H1 (cell line): ENCODE measurements around the gene KTN1. TPM values are rescaled to one million over a fixed set of nuclear protein-coding genes. Genes with fewer than 3 reads are reported as not detected.

Source experiments
- CTCF ChIA-PET: fragments of 300-600 bp; sonication (Branson Sonifier 250); formaldehyde crosslinking; loops from one replicate; lab custom pipeline; 2021; ENCODE audit not compliant: partially characterized antibody; lab: Charles Lee
- POLR2A ChIA-PET: fragments of 300-600 bp; sonication (Branson Sonifier 250); formaldehyde crosslinking; loops from one replicate; lab custom pipeline; 2021; ENCODE audit warnings: inconsistent platforms; ENCODE audit not compliant: partially characterized antibody; lab: Charles Lee
- DNase-seq, 2 experiments: peaks; one replicate each; pipeline versions ENCODE4 v3.0.0 to v3.0.0-alpha.2; 2010 to 2022; ENCODE audit warnings: low spot score in 2 of 2, low read depth in 1 of 2, mixed read lengths in 1 of 2
- FAIRE-seq: peaks from 2 replicates; lab custom pipeline; 2011; peaks lifted over from hg19 to GRCh38; lab: Jason Lieb, UNC
- H2AFZ ChIP-seq: 2 replicates; pipeline ENCODE4 v1.8.1; 2012; ENCODE audit warnings: low read length, inconsistent platforms
- H2AK5ac ChIP-seq: 2 replicates; pipeline ENCODE4 v1.6.1; 2013; ENCODE audit warnings: low read depth, low read length
- H2BK120ac ChIP-seq: replicated peaks from 2 replicates; pipeline ENCODE3; 2013; ENCODE audit warnings: low read depth, low read length, inconsistent platforms
- H2BK12ac ChIP-seq: 2 replicates; pipeline ENCODE4 v1.6.1; 2013; ENCODE audit warnings: low read depth, low read length
- H2BK15ac ChIP-seq: 2 replicates; pipeline ENCODE4 v1.6.1; 2013; ENCODE audit warnings: low read length
- H2BK20ac ChIP-seq: 2 replicates; pipeline ENCODE4 v1.6.1; 2013; ENCODE audit warnings: low read length
- H2BK5ac ChIP-seq: 2 replicates; pipeline ENCODE4 v1.6.1; 2013; ENCODE audit warnings: low read depth, low read length
- H3K14ac ChIP-seq: 2 replicates; pipeline ENCODE4 v1.6.1; 2013; ENCODE audit warnings: inconsistent platforms; ENCODE audit not compliant: insufficient read length
- H3K18ac ChIP-seq: 2 replicates; pipeline ENCODE4 v1.6.1; 2013; ENCODE audit warnings: low read length; ENCODE audit errors: extremely low read depth
- H3K23ac ChIP-seq: 2 replicates; pipeline ENCODE4 v1.6.1; 2013; ENCODE audit warnings: inconsistent platforms; ENCODE audit not compliant: insufficient read length
- H3K23me2 ChIP-seq: 2 replicates; pipeline ENCODE4 v1.6.1; 2013; ENCODE audit warnings: low read depth, low read length
- H3K27ac ChIP-seq: 2 replicates; pipeline ENCODE4 v1.6.1; 2011; ENCODE audit warnings: low read depth, low read length, inconsistent platforms
- H3K27me3 ChIP-seq, 4 experiments: replicated peaks in 1 of 4; 1 replicate in 1 of 4; 2 replicates in 3 of 4; pipeline versions ENCODE4 v1.6.1 to v1.8.1; 2011 to 2013; ENCODE audit warnings: low read length in 3 of 4, mild to moderate bottlenecking in 3 of 4, inconsistent platforms in 2 of 4, mixed read lengths in 2 of 4, moderate library complexity in 1 of 4; ENCODE audit not compliant: control insufficient read depth in 3 of 4, insufficient read depth in 3 of 4; ENCODE audit errors: extremely low read depth in 1 of 4
- H3K36me3 ChIP-seq, 4 experiments: 2 replicates each; pipeline versions ENCODE4 v1.6.1 to v1.8.1; 2011 to 2013; ENCODE audit warnings: mild to moderate bottlenecking in 4 of 4, low read length in 3 of 4, moderate library complexity in 2 of 4, control low read depth in 1 of 4, inconsistent platforms in 1 of 4; ENCODE audit not compliant: insufficient read depth in 4 of 4, control insufficient read depth in 2 of 4
- H3K4ac ChIP-seq: replicated peaks from 2 replicates; pipeline ENCODE3; 2013; ENCODE audit warnings: low read length, low read depth, mixed read lengths, inconsistent platforms; ENCODE audit not compliant: insufficient read length
- H3K4me1 ChIP-seq, 4 experiments: replicated peaks in 1 of 4; 1 replicate in 1 of 4; 2 replicates in 3 of 4; pipeline versions ENCODE4 v1.6.1 to v1.8.1; 2011 to 2013; ENCODE audit warnings: low read length in 3 of 4, inconsistent platforms in 2 of 4, mixed read lengths in 1 of 4; ENCODE audit not compliant: insufficient read depth in 4 of 4, control insufficient read depth in 3 of 4
- H3K4me2 ChIP-seq, 2 experiments: 2 replicates each; pipeline versions ENCODE4 v1.6.1 to v1.8.1; 2011 to 2013; ENCODE audit warnings: low read depth in 2 of 2, low read length in 2 of 2, control low read depth in 1 of 2, inconsistent platforms in 1 of 2, mild to moderate bottlenecking in 1 of 2; ENCODE audit not compliant: insufficient read depth in 1 of 2
- H3K4me3 ChIP-seq, 4 experiments: fragments of 200-600, 300-600 bp in 1 of 4; sonication (generic), shearing (Covaris generic), sonication (Bioruptor Twin) in 1 of 4; 2 replicates each; pipeline versions ENCODE4 v1.5.1 to v1.8.1; 2011 to 2016; ENCODE audit warnings: low read length in 4 of 4, low read depth in 3 of 4, control low read depth in 2 of 4, inconsistent platforms in 2 of 4, mild to moderate bottlenecking in 2 of 4, mixed read lengths in 1 of 4, moderate library complexity in 1 of 4; ENCODE audit not compliant: insufficient read depth in 2 of 4; ENCODE audit errors: extremely low read depth in 1 of 4
- H3K56ac ChIP-seq: replicated peaks from 2 replicates; pipeline ENCODE3; 2013; ENCODE audit warnings: low read depth, mild to moderate bottlenecking, mixed read lengths, low read length, inconsistent platforms; ENCODE audit not compliant: insufficient read length
- H3K79me1 ChIP-seq: 2 replicates; pipeline ENCODE4 v1.6.1; 2013; ENCODE audit warnings: low read depth, low read length, control low read depth
- H3K79me2 ChIP-seq, 2 experiments: 2 replicates each; pipeline versions ENCODE4 v1.6.1 to v1.8.1; 2012 to 2013; ENCODE audit warnings: low read length in 2 of 2, mild to moderate bottlenecking in 2 of 2, inconsistent platforms in 1 of 2; ENCODE audit not compliant: insufficient read depth in 2 of 2, control insufficient read depth in 1 of 2
- H3K9ac ChIP-seq, 4 experiments: replicated peaks in 1 of 4; 1 replicate in 1 of 4; 2 replicates in 3 of 4; pipeline versions ENCODE4 v1.6.1 to v1.8.1; 2011 to 2013; ENCODE audit warnings: low read depth in 3 of 4, low read length in 3 of 4, control low read depth in 2 of 4, mild to moderate bottlenecking in 2 of 4, moderate library complexity in 2 of 4, inconsistent platforms in 1 of 4; ENCODE audit errors: extremely low read depth in 1 of 4
- H3K9me3 ChIP-seq, 2 experiments: 2 replicates each; pipeline versions ENCODE4 v1.6.1 to v1.8.1; 2012 to 2013; ENCODE audit warnings: mild to moderate bottlenecking in 2 of 2, moderate library complexity in 2 of 2, control low read depth in 1 of 2, inconsistent platforms in 1 of 2, low read depth in 1 of 2, low read length in 1 of 2, mixed read lengths in 1 of 2; ENCODE audit not compliant: insufficient read depth in 2 of 2
- H4K20me1 ChIP-seq, 2 experiments: replicated peaks in 1 of 2; 2 replicates each; pipeline versions ENCODE3 to v1.8.1; 2011 to 2013; ENCODE audit warnings: inconsistent platforms in 2 of 2, low read length in 2 of 2, mild to moderate bottlenecking in 1 of 2; ENCODE audit not compliant: insufficient read depth in 2 of 2, control insufficient read depth in 1 of 2
- H4K5ac ChIP-seq: 2 replicates; pipeline ENCODE4 v1.6.1; 2013; ENCODE audit warnings: low read length, low read depth, mixed read lengths, inconsistent platforms; ENCODE audit not compliant: insufficient read length
- H4K8ac ChIP-seq: 2 replicates; pipeline ENCODE4 v1.8.0; 2013; ENCODE audit warnings: mild to moderate bottlenecking, moderate library complexity, low read length, inconsistent platforms; ENCODE audit not compliant: insufficient read depth; ENCODE audit errors: extremely low read depth
- H4K91ac ChIP-seq: replicated peaks from 2 replicates; pipeline ENCODE3; 2013; ENCODE audit warnings: low read length, mixed read lengths, inconsistent platforms; ENCODE audit not compliant: insufficient read length
- ATF3 ChIP-seq: IDR thresholded peaks from 2 replicates; pipeline ENCODE4 v1.6.1; 2011; ENCODE audit warnings: low read depth, mild to moderate bottlenecking, low read length; ENCODE audit not compliant: insufficient read depth
- BCL11A ChIP-seq, 2 experiments: IDR thresholded peaks; one replicate each; pipeline ENCODE4 v1.6.1; 2011; ENCODE audit warnings: low read depth in 2 of 2, low read length in 2 of 2, mild to moderate bottlenecking in 2 of 2
- CTBP2 ChIP-seq: IDR thresholded peaks from 2 replicates; pipeline ENCODE4 v1.7.0; 2011; ENCODE audit warnings: borderline replicate concordance, mild to moderate bottlenecking, moderate library complexity, mixed read lengths, low read length; ENCODE audit not compliant: insufficient read depth, insufficient read length
- GABPA ChIP-seq: IDR thresholded peaks from 2 replicates; pipeline ENCODE4 v1.6.1; 2011; ENCODE audit warnings: mild to moderate bottlenecking, low read length, moderate library complexity, borderline replicate concordance; ENCODE audit not compliant: insufficient read depth
- HDAC6 ChIP-seq: IDR thresholded peaks from one replicate; pipeline ENCODE4 v1.7.1; 2012; ENCODE audit warnings: low read depth, mild to moderate bottlenecking, inconsistent platforms, low read length, moderate library complexity
- MAX ChIP-seq: IDR thresholded peaks from 2 replicates; pipeline ENCODE4 v1.6.1; 2012; ENCODE audit warnings: inconsistent platforms
- NANOG ChIP-seq: IDR thresholded peaks from 2 replicates; pipeline ENCODE4 v1.6.1; 2011; ENCODE audit warnings: low read length, low read depth, mild to moderate bottlenecking, inconsistent platforms; ENCODE audit not compliant: insufficient read depth, poor library complexity, severe bottlenecking
- NRF1 ChIP-seq: IDR thresholded peaks from 2 replicates; pipeline ENCODE4 v1.6.1; 2011; ENCODE audit warnings: mild to moderate bottlenecking, low read depth, low read length, improper control_type of control experiment
- RBBP5 ChIP-seq: IDR thresholded peaks from 2 replicates; pipeline ENCODE4 v1.7.1; 2012; ENCODE audit warnings: low read depth, mild to moderate bottlenecking, inconsistent platforms, low read length, moderate library complexity, borderline replicate concordance
- RFX5 ChIP-seq: IDR thresholded peaks from 2 replicates; pipeline ENCODE4 v1.6.1; 2011; ENCODE audit warnings: low read depth, low read length, improper control_type of control experiment, borderline replicate concordance
- SIRT6 ChIP-seq: IDR thresholded peaks from one replicate; pipeline ENCODE4 v1.7.1; 2012; ENCODE audit warnings: low read length, inconsistent platforms
- SUZ12 ChIP-seq: fragments of 200-600 bp; sonication (generic); IDR thresholded peaks from 2 replicates; pipeline ENCODE4 v1.6.1; 2012; ENCODE audit warnings: mild to moderate bottlenecking, inconsistent platforms, low read length, moderate library complexity, mixed read lengths
- TAF1 ChIP-seq: IDR thresholded peaks from 2 replicates; pipeline ENCODE4 v1.6.1; 2011; ENCODE audit warnings: mild to moderate bottlenecking, low read depth, low read length
- TBP ChIP-seq: IDR thresholded peaks from 2 replicates; pipeline ENCODE4 v1.6.1; 2011; ENCODE audit warnings: low read depth, low read length, improper control_type of control experiment
- WGBS, 2 experiments: shearing (Covaris generic) in 1 of 2; methylation state at CpG; one replicate each; pipeline versions ENCODE4 v1.1.6 to v1.1.7; 2013 to 2015; ENCODE audit warnings: low lambda C conversion rate in 2 of 2, mixed read lengths in 2 of 2, inconsistent platforms in 1 of 2, low coverage in 1 of 2, missing lambda C conversion rate in 1 of 2; ENCODE audit not compliant: insufficient replicate concordance in 2 of 2, insufficient coverage in 1 of 2, insufficient read length in 1 of 2; ENCODE audit errors: extremely low coverage in 1 of 2, missing lambda C conversion rate in 1 of 2; 5-methylcytosine and 5-hydroxymethylcytosine counted together
- polyA plus RNA-seq, 7 experiments: library from polyadenylated mRNA; depleted of rRNA in 3 of 7; stranded (reverse) in 5 of 7; unstranded in 2 of 7; fragments of >200 nt in 5 of 7; fragments of 200-250 nt in 2 of 7; gene quantifications; 1 replicate in 5 of 7; 2 replicates in 1 of 7; 4 replicates in 1 of 7; pipeline versions ENCODE4 v1.2.1 to v1.2.3, GENCODE V29; 2011 to 2013; ENCODE audit warnings: missing spikeins in 2 of 7, mixed read lengths in 2 of 7
- total RNA-seq: library from RNA; stranded (reverse); fragmentation: NEBNext Ultra II Directional; extraction: Animal tissue kit (Norgen Biotek cat#: 25700); gene quantifications from 2 replicates; pipeline ENCODE4 v1.2.1, GENCODE V29; 2021

Gene KTN1
- total and polyA plus RNA-seq, 2 of the 8 experiments (the other 6 are each of a cell fraction or from before 2014, with no cell fraction given) = 15.4 to 151 TPM

- no peak overlapping the region for H4K8ac ChIP-seq
- H2AFZ ChIP-seq = no peak overlapping the region
- peaks cover 6% of the 10 kb centered on the region for H3K23me2 ChIP-seq
- H4K91ac ChIP-seq = no peak overlapping the region
- H4K5ac ChIP-seq = no peak overlapping the region
- CTCF ChIA-PET = interaction anchor here (1.3 kb wide), 1 partner anchor 100 kb away, joined by 3 read pairs; no protein-coding TSS in a partner anchor
- no peak overlapping the region for H2BK120ac ChIP-seq
- H3K36me3 ChIP-seq = no peaks in the 10 kb centered on the region
- H2BK5ac ChIP-seq = no peak overlapping the region
- no peaks in the 10 kb centered on the region for H3K9me3 ChIP-seq
- H2AK5ac ChIP-seq = no peak overlapping the region
- no peak overlapping the region for H2BK20ac ChIP-seq
- no peak overlapping the region for H3K27ac ChIP-seq
- WGBS, 2 experiments = 79% methylated on average over 2 of the region's 2 CpGs; no CpG with 5 or more reads in 1 of the 2 experiments
- H2BK15ac ChIP-seq = no peak overlapping the region
- peaks cover 2 to 10% (median 3%) of the 10 kb centered on the region in 4 experiments; a peak in 4 of 7 replicates for H3K4me1 ChIP-seq
- no peak for FAIRE-seq
- DNase-seq = no peak
- H3K18ac ChIP-seq = no peak overlapping the region
- H3K56ac ChIP-seq = no peak overlapping the region
- POLR2A ChIA-PET = no interaction called here
- H3K4me3 ChIP-seq = no peak overlapping the region
- no peak overlapping the region for H3K14ac ChIP-seq
- H3K4ac ChIP-seq = no peak overlapping the region
- H2BK12ac ChIP-seq = no peak overlapping the region
- no peak overlapping the region for H3K9ac ChIP-seq
- no peak overlapping the region for H3K23ac ChIP-seq
- H3K79me1 ChIP-seq = peaks cover 5% of the 10 kb centered on the region
- H3K79me2 ChIP-seq = peaks cover 32 to 98% of the 10 kb centered on the region in 2 experiments
- H3K4me2 ChIP-seq = no peak overlapping the region
- peaks cover 15 to 27% of the 10 kb centered on the region in 2 experiments for H4K20me1 ChIP-seq
- H3K27me3 ChIP-seq = no peaks in the 10 kb centered on the region
- TF ChIP-seq BCL11A (IDR thresholded peaks at IDR 0.05; ENCODE audit: low read depth in 2 of 2, low read length in 2 of 2) (no peak), TBP (no peak), HDAC6 (no peak), NRF1 (no peak), TAF1 (no peak), MAX (no peak), SUZ12 (no peak), RFX5 (no peak), ATF3 (no peak), CTBP2 (no peak), NANOG (no peak), GABPA (no peak), SIRT6 (no peak), RBBP5 (no peak)
Measured at GRCh38 chr14:55585854-55586253, 5.8 kb downstream of the KTN1 start.
